Stimulated activated CD4-positive, alpha-beta T cell treated with anti-CD3 and anti-CD28 coated beads, Interleukin-1b, Interleukin-23, amount 100 ng/mL, for 1 hour (primary cell): ENCODE results near the gene TUBB2B.

Experiments used
- DNase-seq, 2 donors: peaks; one replicate each; pipeline ENCODE4 v3.0.0-alpha.2; 2020; ENCODE audit warnings: low read depth in 2 of 2

The TUBB2B gene

DNA sequence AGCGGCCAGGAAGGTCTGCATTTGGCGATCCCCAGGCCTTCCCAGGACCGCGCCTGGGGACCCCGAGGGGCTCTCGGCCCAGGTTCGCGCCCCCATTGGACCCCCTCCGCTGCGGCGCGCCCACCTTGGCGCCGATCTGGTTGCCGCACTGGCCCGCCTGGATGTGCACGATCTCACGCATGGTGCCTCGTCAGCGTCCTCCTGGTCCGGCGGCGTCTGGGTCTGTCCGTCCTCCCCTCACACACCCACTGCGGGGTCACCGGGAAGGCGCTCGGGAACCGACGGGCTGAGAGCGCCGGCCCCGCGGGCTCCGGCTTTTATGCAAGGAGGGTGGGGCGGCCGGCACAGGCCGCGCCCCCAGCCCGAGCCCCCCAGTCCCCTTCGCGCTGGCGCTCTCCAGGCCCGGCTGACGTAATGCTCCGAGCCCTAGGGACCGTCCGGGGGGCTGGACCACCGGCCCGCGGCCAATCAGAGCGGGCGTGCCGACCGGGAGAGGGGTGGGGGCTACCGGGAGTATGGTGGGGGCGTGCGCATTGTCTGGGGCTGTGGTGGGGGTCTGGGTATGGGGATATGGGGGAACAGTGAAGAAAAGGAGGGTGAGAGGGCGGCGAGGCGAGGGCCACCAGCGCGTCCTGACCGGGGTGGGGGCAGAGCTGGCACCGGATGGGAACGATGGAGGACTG is at the start of gene TUBB2B:
TUBB2B (minus strand) TSS at position 291 of the 683 bp plus-strand sequence; CDS start at position 181, 110 bp downstream.
- DNase-seq: no peak

DNA sequence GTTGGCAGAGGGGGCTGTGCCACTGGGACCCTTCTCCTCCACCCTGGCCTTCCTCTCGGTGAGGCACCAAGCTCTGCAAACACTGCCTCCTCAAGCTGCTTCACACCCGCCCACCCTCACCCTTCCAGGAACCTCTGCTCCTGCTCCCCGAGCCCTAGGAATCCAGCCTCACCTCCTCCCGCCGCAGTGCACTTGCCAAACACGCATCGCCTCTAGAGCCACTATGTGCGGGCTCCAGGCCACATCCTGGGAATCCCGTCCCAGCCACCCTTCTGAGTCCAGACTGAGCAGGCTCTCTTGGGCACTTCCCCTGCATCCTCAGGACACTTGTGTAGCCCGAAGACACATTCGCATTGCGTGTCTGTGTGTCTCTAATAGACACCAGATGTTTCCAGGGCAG is 49.8 kb upstream of the TUBB2B start:
- no peak for DNase-seq

DNA sequence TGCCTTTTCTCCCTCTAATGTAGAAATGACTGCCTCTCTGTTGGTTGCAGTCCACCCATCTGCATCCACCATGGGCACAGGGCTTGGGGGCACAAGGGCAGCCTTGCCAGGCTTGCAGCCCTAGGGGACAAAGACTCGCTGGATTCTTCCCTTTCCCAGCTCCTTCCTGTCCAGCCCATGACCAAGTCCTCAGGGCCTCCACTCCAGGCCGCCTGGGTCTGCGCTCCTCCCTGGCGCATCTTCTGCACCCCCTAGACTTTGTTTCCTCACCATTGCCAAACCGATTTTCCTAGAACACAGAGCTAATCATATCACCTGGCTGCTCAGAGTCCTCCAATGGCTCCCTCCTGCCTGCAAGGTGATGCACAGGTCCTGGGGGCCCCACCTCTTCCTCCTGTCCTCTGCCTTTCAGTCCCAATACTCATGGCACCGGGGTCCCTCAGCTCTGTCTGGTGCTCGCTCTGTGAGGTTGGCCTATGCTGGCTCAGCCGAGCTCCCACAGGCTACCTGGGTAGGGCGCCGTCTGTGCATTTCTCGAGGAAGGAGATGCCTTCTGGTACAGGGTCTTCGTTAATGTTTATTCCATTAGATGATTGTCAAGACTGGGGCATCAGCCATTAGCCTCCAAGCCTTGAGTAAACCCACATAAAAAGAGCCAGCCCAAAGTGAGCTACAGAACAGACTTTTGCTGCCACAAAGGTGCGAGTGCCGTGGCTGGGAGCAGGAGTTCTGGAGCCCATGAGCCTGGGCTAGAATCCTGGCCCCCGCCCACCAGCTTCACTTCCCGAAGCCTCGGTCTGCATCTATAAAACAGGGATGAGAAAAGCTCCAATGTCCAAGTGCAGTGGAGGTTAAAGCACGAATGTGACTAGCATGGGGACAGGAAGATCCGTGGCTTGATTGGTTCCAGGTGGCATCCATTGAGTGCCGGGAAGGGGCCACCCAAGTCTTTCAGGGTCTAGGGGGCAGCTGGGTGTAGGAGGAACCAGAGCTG is 49.0 kb upstream of the TUBB2B start:
- no peak for DNase-seq

DNA sequence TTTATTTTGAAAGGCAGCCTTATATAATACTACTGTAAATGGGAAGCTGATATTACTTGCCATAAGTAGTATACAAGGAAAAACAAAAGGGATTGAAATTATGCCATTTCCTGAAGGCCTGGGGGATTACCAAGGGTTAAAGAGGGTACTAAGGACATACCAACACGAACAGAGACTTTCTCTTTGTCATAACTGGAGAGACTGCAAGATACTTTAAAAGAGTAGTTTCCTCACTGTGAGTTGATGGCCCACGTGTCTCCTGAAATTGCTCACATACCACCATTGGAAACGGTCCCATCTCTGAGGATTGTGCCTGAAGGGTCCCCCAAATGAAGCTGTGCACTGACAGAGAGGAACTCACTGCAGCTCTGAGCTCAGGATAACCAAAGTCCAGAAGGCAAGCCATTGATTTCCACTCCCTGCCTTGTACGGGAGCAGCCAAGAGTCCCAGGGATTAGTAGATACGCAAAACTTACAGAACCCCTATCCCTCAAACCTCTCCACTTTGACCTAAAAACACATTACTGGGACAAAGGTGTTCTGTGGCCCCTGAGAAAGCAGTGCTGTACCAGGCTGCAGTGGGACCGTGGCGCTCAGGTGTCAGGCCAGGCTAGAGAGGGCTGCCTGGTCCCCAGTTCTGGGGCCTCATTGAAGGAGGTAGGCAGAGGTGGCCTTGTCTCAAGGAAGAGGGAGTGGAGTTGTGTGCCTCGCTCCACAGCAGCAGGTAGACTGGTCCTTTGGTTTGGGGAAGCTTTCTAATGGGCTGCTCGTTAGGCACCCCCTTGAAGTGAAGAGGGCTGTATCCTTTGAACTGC is 46.5 kb upstream of the TUBB2B start:
- DNase-seq: no peak

DNA sequence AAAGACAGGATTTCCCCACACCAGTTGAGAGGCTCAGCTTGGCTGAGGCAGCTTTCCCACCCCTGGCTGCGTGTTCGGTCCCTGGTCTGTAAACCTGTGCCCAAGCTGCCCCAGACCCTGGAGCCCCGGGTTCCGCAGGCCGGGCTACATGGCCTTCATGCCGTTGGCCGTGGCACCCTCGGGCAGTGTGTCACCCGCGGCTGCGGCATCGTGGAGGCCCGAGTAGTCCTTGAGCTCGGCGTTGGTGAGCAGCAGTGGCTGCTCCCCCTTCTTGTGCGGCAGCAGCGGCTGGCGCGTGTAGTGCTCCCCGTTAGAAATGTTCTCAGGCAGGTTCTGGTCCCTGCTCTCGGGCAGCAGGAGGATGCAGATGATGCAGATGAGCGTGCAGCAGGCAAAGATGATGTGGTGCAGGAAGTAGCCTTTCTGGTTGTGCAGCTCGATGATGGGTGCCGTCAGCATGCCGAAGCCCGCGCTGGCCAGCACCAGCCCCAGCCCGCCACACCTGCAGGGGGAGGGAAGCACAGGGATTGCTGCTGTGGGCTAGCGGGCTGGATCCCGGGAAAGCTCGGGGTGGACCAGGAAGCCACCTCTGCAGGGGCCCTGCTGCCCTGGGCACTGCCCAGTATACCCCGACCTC is 45.6 kb upstream of the TUBB2B start:
- no peak for DNase-seq

DNA sequence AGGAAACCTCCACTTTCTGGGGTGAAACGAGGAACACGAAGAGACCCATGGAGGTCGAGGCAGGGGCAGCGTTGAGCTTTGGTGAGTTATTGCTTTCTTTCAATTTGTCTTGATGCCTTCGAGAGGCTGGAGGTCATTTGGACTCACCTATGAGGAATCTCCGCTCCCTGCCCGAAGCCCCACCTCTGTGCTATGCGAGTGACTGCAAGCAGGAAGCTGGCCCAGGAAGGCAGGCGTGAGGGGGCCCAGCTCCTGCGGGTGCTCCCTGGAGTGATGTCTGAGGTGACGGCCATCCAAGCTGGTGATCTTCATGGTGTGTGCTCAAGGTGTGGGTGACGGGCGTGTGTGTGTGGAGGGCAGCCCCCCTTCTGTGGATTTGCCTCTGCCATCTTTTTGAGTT is 44.3 kb upstream of the TUBB2B start:
- no peak for DNase-seq

DNA sequence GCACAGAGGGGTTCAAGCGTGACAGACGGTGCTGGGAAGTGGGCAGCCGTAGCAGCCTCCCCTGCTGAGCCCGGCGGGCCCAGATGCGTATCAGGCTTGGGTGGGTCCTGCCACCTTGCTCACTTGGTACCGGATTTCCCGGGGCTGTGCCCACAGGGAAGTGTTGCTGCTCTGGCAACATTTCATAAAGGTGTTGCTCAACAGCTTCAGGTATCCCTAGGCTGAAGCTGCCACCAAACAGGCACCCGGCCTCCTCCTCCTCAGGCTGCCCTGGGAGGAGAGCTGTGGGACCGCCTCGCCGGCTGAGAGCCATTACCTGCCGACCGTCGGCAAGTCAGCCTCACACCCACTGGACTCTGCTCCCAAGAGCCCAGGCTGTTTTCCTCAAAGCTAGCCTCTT is 42.8 kb upstream of the TUBB2B start:
- DNase-seq: no peak

DNA sequence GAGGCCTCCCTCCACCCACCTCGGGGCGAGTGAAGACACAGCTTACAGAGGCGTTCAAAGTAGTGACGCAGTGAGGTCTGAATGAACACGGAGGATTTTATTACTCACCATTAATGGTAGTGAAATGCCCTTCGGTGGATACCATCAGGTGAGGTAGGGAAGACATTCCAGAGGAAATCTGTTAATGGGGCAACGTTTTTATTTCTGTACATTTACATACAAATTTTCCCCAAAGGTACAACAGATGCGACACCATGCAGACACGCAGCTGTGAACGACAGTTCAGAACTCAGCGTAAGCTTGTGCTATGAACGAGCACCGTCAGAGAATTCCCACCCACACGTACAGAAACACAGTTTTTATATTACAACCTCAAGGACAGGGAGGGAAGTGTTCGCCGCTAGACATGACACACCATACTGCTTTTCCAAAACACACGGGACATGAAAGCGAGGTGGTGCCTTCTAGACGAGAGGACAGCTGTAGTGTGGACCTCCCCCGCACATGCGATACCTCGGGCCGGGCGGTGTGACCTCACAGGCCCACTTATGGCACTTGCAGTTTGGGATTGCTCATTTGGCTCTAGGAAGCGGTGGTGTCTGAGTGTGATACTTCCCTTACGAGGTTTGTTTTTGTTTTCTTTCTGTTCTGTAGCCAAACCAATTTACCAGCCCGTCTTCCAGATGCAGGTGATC is 42.0 kb upstream of the TUBB2B start:
- no peak for DNase-seq

DNA sequence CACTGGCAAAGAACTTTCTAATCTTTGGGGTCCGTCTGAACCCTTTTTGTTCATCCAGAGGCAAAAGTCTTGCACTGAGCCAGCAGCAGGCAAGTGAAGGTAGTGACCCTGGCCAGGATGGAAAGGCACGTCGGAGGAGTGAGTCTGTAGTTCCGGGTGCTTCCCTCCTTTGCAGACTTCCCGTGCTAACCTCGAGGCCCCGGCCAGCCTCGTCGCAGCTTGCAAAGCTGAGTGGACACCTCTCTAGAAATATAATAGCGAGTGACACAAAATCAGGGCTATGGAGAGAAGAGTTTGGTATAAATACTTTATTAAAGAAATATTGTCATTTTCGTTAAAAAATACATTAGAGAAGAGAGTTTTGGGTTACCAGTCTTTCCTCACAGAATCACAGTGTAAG is 41.2 kb upstream of the TUBB2B start:
- DNase-seq: no peak

DNA sequence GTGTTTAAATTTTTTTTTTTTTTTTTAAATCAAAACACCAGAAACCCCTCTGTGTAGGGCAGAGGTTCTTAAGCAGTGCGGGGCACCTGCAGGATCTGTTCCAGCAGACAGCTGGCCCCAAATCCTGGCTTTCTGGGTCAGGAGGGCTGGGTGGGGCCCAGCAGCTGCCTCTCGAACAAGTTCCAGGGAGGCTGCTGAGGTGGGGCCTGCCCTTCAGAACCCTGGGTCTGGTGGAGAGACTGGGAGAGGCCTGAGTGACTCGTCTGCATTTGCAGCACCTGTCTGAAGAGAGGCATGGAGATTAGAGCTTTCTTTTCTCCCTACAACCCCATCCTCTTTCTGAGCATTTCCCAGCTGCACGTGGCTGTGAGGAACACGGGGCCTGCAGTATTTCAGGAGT is 39.7 kb upstream of the TUBB2B start:
- DNase-seq: no peak

DNA sequence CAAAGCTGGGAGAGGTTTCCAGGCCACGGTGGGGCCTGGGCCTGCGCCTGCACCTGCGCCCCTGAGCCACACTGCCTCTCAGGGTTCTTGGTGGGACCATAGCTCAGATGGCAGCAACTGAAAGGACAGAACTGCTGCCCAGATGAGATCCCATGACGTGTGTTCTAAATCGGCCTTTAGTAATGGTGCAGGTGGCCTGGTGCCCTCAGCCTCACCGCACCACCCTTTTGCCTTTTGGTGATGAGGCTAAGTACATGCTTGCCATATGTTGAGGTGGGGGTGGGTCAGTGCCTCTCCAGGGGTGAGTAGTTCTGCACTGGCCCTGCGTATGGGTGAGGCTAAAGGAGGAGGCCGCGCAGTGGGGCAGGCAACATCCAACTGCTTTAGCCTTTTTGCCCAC is 38.7 kb upstream of the TUBB2B start:
- DNase-seq: no peak

DNA sequence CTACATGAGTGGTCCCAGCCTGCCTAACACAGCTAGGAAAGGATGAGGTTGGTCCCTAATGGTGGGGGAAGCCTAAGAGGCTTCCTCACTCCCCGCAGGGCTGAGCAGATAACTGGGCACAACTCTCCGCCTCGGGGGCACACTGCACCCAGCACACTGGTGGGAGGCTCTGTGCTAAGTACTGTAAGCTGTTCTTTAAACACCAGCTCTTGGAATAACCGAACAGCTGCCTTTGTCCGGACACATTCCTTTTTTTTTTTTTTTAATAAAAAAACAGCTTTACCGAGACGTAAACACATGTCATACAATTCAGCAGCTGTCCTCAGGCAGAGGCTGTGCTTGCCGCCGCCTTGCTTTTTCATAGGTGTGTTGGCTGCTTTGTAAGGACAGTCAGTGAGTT is 38.2 kb upstream of the TUBB2B start:
- no peak for DNase-seq

DNA sequence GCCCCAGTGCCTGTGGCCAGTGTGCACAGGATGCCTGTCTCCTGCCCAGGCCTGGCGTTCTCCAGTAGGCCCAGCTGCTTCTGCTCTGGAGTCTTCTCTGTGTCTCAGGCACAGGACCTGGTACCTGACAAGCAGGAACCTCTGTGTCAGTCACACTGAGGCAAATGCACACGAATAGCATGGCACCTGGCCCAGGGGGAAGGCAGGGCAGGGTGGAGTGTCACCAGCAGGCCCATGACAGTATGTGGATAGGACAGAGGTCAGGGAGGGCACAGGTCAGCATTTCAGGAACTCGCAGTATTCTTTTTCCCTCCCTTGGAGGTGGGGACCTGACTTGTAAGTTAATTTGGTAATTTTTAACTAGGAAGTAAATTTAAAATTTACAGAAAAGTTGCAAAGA is 36.9 kb upstream of the TUBB2B start:
- DNase-seq: no peak

DNA sequence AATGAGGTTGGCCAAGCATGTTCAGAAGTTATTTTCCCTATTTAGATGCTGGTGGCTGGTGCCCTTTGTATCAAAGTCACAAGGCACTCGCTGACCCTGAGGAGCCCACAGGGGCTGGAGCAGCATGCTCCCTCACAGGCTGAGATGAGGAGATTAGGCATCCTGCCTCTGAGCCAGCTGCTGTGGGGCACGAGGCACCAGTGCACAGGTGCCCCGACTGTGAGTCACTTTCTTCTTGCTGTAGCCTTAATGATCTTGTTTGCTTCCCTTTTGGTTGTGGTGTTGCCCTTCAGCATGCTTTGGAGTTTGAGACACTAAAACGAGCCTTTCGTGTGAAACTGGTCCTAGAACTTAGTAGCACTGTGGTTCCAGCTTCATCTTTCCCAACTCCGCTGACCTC is 35.6 kb upstream of the TUBB2B start:
- no peak for DNase-seq

DNA sequence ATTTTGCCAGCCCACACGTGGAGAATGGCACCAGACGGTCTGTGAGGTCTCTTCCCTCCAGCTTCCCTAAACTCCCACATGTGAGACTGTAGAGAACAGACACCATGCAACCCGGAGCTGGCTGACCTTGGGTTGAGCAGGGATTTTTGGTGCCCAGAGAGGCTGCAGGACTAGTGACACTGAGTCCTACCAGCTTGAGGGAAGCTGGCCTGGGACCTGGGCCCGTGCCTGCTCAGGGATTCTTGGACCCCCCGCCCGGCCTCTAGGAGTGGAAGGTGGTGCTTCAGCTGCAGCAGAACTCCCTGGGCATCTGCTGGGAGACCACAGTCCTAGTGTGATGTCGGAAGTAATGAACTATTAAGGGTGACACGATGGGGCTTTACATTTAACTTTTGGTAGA is 34.5 kb upstream of the TUBB2B start:
- no peak for DNase-seq

DNA sequence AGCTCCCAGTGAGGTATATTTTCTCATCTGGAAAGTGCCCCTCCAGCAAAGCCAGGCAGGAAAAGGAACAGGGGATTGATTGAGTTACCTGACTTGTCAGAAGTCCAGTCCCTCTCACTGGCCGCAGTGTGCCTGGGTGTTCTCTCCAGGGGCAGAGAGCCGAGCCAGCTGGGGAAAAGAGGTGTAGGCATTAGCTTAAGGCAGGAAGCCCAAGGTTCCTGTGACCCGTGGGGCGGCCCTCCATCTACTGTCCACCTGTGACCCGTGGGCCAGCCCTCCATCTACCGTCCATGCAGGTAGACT is 34.0 kb upstream of the TUBB2B start:
- no peak for DNase-seq

DNA sequence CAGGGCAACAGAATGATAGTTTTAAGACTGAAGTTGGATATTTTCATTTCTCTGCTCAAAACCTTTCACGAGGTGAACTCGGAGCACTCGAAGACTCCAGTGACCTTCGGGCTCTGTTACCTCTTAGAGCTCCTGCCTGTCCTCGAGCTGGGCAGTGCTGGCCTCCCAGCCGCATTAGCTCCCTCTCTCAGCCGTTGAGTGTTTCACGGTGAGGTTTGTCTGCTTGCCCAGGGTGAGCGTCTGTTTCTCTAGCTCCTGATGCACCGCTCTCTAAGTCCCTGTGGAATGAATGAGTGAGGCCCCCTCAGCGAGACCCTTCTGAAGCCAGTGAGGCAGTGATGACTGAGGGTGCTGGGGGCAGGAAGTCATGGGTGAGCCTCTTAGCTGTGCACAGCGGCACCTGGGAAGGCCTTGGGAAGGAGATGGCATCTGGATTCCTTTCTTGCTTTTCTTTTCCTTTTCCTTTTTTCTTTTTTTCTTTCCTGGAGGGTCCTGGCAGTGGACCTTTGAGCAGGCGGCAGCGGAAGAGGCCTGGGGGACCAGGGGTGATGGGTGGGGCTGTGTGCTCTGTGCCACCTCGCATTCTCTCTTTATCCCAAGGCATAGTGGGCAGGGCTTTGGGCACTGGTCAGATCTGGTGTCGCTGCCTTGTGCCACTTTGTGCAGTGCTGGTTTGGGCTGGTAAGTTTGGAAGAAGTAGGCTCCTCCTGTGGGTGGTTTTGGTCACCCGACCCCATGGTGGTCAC is 33.5 kb upstream of the TUBB2B start:
- no peak for DNase-seq

DNA sequence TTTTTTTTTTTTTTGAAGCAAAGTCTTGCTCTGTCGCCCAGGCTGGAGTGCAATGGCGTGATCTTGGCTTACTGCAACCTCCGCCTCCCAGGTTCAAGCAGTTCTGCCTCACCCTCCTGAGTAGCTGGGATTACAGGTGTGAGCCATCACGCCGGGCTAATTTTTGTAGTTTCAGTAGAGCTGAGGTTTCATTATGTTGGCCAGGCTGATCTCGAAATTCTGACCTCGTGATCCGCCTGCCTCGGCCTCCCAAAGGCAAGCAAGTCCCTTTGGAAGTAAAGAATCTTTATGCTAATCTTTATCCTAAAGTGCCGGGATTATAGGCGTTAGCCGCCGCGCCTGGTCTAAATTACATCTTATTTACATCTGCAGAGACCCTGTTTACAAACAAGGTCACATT is 32.8 kb upstream of the TUBB2B start:
- no peak for DNase-seq

DNA sequence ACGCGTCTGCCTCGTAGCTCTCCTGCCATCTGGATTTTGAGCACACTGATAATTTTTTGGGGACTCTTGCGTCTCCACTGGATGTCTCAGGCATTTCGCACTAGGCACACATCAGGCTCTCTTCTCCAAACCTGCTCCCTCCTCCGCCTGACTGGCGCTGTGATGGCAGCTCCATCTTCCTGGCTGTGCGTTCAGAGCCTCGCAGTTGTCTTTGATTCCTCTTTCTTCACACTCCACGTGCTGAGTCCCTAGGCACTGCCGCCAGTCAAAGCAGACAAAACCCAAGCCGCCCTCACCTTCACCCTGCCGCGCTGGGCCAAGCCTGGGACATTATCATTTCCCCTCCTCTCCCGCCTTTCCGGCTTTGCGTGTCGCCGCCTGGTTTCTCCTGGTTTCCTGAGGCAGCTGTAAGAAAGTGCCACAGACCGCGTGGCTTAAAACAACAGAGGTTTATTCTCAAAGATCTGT is 32.1 kb upstream of the TUBB2B start:
- no peak for DNase-seq

DNA sequence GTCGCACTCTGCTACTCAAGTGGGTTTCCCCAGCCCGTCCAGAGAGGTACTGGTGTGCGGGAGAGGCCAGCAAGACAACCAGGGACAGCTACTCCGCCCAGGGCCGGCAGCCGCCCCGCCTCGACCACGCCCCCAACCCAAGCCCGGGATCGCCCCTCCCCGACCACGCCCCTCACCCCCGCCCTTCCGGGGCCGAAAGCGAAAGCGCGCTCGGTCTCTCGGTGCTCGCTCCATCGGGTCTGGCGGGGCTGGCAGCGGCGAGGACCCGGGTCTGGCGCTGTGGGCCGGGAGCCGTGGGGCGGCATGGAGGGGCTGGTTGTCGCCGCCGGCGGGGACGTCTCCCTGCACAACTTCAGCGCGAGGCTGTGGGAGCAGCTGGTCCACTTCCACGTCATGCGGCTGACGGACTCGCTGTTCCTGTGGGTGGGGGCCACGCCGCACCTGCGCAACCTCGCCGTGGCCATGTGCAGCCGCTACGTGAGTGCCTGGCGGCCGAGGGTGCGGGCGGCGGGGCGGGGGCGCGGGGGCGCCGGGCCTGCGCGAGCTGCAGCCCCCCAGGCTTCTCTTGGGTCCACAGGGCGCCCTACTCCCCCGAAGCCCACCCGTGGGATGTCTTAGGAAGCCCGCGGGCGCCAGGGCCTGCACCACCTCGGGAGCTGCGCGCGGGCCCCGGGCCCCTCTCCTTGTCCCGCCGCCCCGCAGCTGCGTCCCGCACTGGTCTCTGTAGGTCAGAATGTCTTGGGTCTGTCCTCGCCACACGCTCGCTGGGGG is 31.5 kb upstream of the TUBB2B start, which contains the start of gene PSMG4:
PSMG4 (plus strand) TSS at position 228 of the 771 bp plus-strand sequence; CDS start at position 304, 76 bp downstream.
- peak; percentile 83 to 99 for DNase-seq
